ENCODE results near the gene DPH3. TPM values are rescaled to one million over a fixed set of nuclear protein-coding genes. Genes with fewer than 3 reads are reported as not detected.

The DPH3 gene
- total RNA-seq, 1 experiment from 2014 or later: 15.1 TPM

GRCh38 chr3:16290827-16291196 is 26.1 kb upstream of the DPH3 start:
- DNase-seq (ENCODE audit: low read depth): no peak

- peak; percentile 36 for DNase-seq (ENCODE audit: low read depth)
These were observed 25.5 kb upstream of the DPH3 start for GRCh38 chr3:16290007-16290826.

GRCh38 chr3:16289144-16289889 is 24.6 kb upstream of the DPH3 start:
- DNase-seq (ENCODE audit: low read depth): no peak

GRCh38 chr3:16288664-16289063 is 23.9 kb upstream of the DPH3 start:
- no peak for DNase-seq (ENCODE audit: low read depth)

- DNase-seq (ENCODE audit: low read depth): no peak
These were observed 22.2 kb upstream of the DPH3 start for GRCh38 chr3:16286751-16287543.

- DNase-seq (ENCODE audit: low read depth): no peak
These were observed 21.4 kb upstream of the DPH3 start for GRCh38 chr3:16286161-16286560.

- DNase-seq (ENCODE audit: low read depth): no peak
These were observed 19.9 kb upstream of the DPH3 start for GRCh38 chr3:16284633-16285032.

- DNase-seq (ENCODE audit: low read depth): no peak
These were observed 15.9 kb upstream of the DPH3 start for GRCh38 chr3:16280671-16281070.

GRCh38 chr3:16279010-16279801 is 14.5 kb upstream of the DPH3 start:
- no peak for DNase-seq (ENCODE audit: low read depth)

GRCh38 chr3:16277471-16277870 is 12.7 kb upstream of the DPH3 start:
- no peak for DNase-seq (ENCODE audit: low read depth)

GRCh38 chr3:16273867-16274266 is 9.1 kb upstream of the DPH3 start:
- DNase-seq (ENCODE audit: low read depth): no peak

GRCh38 chr3:16272588-16272987 is 7.8 kb upstream of the DPH3 start:
- DNase-seq (ENCODE audit: low read depth): no peak

- no peak for DNase-seq (ENCODE audit: low read depth)
These were observed 6.1 kb upstream of the DPH3 start for GRCh38 chr3:16270855-16271254.

GRCh38 chr3:16266714-16267113 is 2.0 kb upstream of the DPH3 start:
- no peak for DNase-seq (ENCODE audit: low read depth)

- DNase-seq (ENCODE audit: low read depth): no peak
These were observed 678 bp upstream of the DPH3 start for GRCh38 chr3:16265455-16265786.

GRCh38 chr3:16264174-16264707 is 502 bp downstream of the DPH3 start:
- no peak for DNase-seq (ENCODE audit: low read depth)

- DNase-seq (ENCODE audit: low read depth): no peak
These were observed 2.6 kb downstream of the DPH3 start for GRCh38 chr3:16262174-16262573.

GRCh38 chr3:16260046-16260445 is 4.7 kb downstream of the DPH3 start:
- DNase-seq (ENCODE audit: low read depth): no peak

GRCh38 chr3:16258866-16259265 is 5.9 kb downstream of the DPH3 start:
- DNase-seq (ENCODE audit: low read depth): no peak

GRCh38 chr3:16258177-16258576 is 6.6 kb downstream of the DPH3 start:
- no peak for DNase-seq (ENCODE audit: low read depth)

GRCh38 chr3:16257309-16257708 is 7.4 kb downstream of the DPH3 start:
- DNase-seq (ENCODE audit: low read depth): no peak

GRCh38 chr3:16255726-16256125 is 9.0 kb downstream of the DPH3 start:
- no peak for DNase-seq (ENCODE audit: low read depth)

All from Daoy (cell line).